Kidney (tissue), 14 donors: ENCODE results near the gene ASTN2. TPM values are rescaled to one million over a fixed set of nuclear protein-coding genes. Genes with fewer than 3 reads are reported as not detected.

Experiments
- DNase-seq, 5 donors: peaks; one replicate each; pipeline ENCODE4 v3.0.0-alpha.2; 2013 to 2020
- FAIRE-seq: peaks from 2 replicates; lab custom pipeline; 2012; peaks lifted over from hg19 to GRCh38; lab: Jason Lieb, UNC
- H3K27ac ChIP-seq, 2 donors: one replicate each; pipeline ENCODE4 v1.7.0; 2013; ENCODE audit warnings: low read depth in 2 of 2, low read length in 2 of 2, inconsistent platforms in 1 of 2
- H3K27me3 ChIP-seq: one replicate; pipeline ENCODE4 v1.7.1; 2013; ENCODE audit warnings: low read length, inconsistent platforms; ENCODE audit not compliant: control insufficient read depth, insufficient read depth
- H3K36me3 ChIP-seq, 3 donors: one replicate each; pipeline versions ENCODE4 v1.7.0 to v1.7.1; 2013; ENCODE audit warnings: low read length in 3 of 3, control low read depth in 1 of 3, inconsistent platforms in 1 of 3; ENCODE audit not compliant: insufficient read depth in 3 of 3, control insufficient read depth in 2 of 3
- H3K4me1 ChIP-seq, 3 donors: one replicate each; pipeline versions ENCODE4 v1.7.0 to v1.7.1; 2013; ENCODE audit warnings: low read length in 3 of 3, inconsistent platforms in 1 of 3, low read depth in 1 of 3; ENCODE audit not compliant: control insufficient read depth in 2 of 3, insufficient read depth in 2 of 3
- H3K4me3 ChIP-seq, 3 donors: one replicate each; pipeline versions ENCODE4 v1.7.0 to v1.8.1; 2013; ENCODE audit warnings: low read length in 3 of 3, control low read depth in 1 of 3, inconsistent platforms in 1 of 3
- H3K9ac ChIP-seq, 3 donors: one replicate each; pipeline versions ENCODE4 v1.7.0 to v1.7.1; 2013; ENCODE audit warnings: low read length in 3 of 3, control low read depth in 1 of 3, inconsistent platforms in 1 of 3
- H3K9me3 ChIP-seq, 3 donors: one replicate each; pipeline versions ENCODE4 v1.7.0 to v1.7.1; 2013; ENCODE audit warnings: low read length in 3 of 3, control low read depth in 1 of 3, inconsistent platforms in 1 of 3; ENCODE audit not compliant: control insufficient read depth in 2 of 3, insufficient read depth in 1 of 3
- intact Hi-C: fragments of 100-400 bp; cut with DNase I; formaldehyde crosslinking; loops from one replicate; pipeline ENCODE4 v1.11.1; 2022
- polyA plus RNA-seq: library from polyadenylated mRNA; stranded (reverse); fragments of 350-450 nt; fragmentation: Illumina TruSeq; extraction: RNeasy Lipid Tissue Mini Kit (QIAGEN cat#74804); gene quantifications from one replicate; pipeline ENCODE4 v1.2.3, GENCODE V29; 2014; ENCODE audit warnings: low read depth, low replicate concordance; ENCODE audit not compliant: insufficient read depth
- total RNA-seq: library from RNA; stranded (reverse); fragmentation: NEBNext Ultra II Directional; extraction: Animal tissue kit (Norgen Biotek cat#: 25700); gene quantifications from one replicate; pipeline ENCODE4 v1.2.1, GENCODE V29; 2021
- TF ChIP-seq, protein P1 (sequence below): IDR thresholded peaks from 3 replicates; pipeline ENCODE4 v1.5.1; 2012; ENCODE audit warnings: mild to moderate bottlenecking, moderate library complexity, borderline replicate concordance; ENCODE audit not compliant: insufficient read depth; ENCODE audit errors: extremely low read depth
- donor health status: control.
- donor health status: control.
- donor health status: control.
- donor health status: control.
- donor health status: control.
- donor health status: DM: yes; HTN: yes; CAD: no.
- donor health status: Normal renal cell carcinoma (clear cell type).

Gene ASTN2
- total and polyA plus RNA-seq, 2 donors from 2014 or later: 7.6 to 11.5 TPM

DNA sequence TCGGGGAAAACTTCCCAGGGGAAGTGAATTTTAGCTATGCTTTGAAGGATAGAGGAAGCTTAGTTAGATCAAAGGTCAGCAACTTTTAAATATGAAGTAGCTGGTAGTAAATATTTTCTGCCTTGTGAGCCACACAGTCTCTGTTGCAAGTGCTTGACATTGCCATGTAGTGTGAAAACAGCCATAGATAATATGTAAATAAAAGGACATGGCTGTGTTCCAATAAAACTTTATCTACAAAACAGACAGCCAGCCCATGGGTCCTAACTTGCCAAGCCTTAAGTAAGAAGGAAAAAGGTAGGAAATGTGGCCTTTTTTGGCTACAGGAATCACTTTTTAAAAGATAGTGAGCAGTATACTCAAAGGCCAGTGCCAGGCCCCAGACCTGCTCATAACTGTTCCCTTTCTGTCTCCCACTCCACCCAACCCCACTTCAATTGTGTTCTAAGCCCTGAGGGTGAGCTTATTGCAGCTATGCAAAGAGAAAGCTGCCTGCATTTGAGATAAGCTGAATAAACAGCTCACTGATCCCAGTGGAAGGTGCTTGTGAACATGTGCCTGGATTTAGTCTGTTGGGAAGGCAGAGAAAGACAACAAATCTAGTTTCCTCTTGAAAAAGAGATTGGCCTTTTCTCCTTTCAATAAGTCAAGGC, 840.7 kb downstream of the ASTN2 start:
- DNase-seq (no peak), FAIRE-seq (no peak)
- no peaks in the 10 kb centered on the region for H3K36me3 ChIP-seq
- TF ChIP-seq, protein P1, sequence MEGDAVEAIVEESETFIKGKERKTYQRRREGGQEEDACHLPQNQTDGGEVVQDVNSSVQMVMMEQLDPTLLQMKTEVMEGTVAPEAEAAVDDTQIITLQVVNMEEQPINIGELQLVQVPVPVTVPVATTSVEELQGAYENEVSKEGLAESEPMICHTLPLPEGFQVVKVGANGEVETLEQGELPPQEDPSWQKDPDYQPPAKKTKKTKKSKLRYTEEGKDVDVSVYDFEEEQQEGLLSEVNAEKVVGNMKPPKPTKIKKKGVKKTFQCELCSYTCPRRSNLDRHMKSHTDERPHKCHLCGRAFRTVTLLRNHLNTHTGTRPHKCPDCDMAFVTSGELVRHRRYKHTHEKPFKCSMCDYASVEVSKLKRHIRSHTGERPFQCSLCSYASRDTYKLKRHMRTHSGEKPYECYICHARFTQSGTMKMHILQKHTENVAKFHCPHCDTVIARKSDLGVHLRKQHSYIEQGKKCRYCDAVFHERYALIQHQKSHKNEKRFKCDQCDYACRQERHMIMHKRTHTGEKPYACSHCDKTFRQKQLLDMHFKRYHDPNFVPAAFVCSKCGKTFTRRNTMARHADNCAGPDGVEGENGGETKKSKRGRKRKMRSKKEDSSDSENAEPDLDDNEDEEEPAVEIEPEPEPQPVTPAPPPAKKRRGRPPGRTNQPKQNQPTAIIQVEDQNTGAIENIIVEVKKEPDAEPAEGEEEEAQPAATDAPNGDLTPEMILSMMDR: no peak
- H3K9me3 ChIP-seq: no peaks in the 10 kb centered on the region
- no peak overlapping the region for H3K4me3 ChIP-seq
- no peaks in the 10 kb centered on the region for H3K27me3 ChIP-seq
- intact Hi-C loops: no loop called here
- H3K9ac ChIP-seq: no peak overlapping the region
- H3K27ac ChIP-seq: no peak overlapping the region
- H3K4me1 ChIP-seq: peaks cover 5 to 23% (median 11%) of the 10 kb centered on the region in 3 donors

DNA sequence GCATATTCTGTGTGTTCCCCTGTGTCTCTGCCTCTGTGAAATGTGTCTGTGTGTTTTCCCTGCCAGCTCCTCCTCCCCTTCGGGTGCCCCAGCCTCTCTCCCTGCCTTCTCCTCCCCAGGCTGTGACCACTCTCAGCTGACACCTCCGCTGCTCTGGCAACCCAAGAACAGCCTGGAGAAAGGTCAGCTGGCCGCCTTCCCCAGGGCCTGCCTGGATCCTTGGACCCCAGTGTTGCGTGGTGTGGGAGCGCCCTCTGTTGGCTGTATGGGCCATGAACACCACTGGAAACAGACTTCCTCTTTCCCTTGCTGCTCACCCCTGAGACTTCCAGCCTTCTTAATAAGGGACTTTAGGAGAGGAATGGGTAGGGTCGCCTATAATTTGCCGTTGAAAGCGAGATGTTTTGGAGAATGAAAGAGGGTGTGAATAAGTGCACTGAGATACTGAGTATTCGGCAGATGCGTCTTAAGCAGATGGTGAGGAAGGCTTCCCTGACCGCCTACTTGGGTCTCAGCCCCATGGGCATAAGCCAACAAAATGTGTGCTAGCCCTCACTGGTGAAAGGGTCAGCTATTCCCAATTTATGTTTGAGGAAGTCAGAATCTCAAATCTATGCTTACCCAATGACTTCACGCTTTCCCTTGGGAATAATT, 842.6 kb downstream of the ASTN2 start:
- Histone ChIP-seq H3K36me3 (no peaks in the 10 kb centered on the region), H3K27ac (no peak overlapping the region), H3K9me3 (no peaks in the 10 kb centered on the region), H3K27me3 (no peaks in the 10 kb centered on the region), H3K4me3 (no peak overlapping the region), H3K9ac (no peak overlapping the region), H3K4me1 (peaks cover 5 to 23% (median 13%) of the 10 kb centered on the region in 3 donors)
- intact Hi-C loops: no loop called here
- FAIRE-seq (peak; percentile 78), DNase-seq (peak; percentile 92 to 95 (median 93))
- TF ChIP-seq, protein P1: peak; percentile 92

DNA sequence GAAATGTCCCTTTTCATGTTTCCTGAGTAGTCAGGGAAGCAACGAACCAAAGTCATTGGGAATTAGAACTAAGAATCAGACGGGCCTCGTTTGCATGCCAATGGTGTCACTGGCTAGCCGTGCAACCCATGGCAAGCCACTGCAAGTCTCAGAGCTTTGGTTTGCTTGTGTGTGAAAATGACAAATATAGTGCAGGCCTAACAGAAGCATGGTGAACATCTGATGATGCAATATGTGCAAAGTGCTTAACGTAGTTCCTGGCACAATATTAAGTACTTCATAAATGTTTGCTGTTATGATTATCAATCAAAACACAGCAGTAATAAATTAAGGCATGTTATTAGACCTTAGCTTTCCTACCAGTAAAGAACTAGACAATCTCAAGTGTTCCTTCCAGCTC, 845.7 kb downstream of the ASTN2 start:
- H3K9me3 ChIP-seq: no peaks in the 10 kb centered on the region
- DNase-seq (no peak), FAIRE-seq (no peak)
- no peak overlapping the region for H3K27ac ChIP-seq
- H3K4me3 ChIP-seq: no peak overlapping the region
- no peaks in the 10 kb centered on the region for H3K27me3 ChIP-seq
- intact Hi-C loops: no loop called here
- TF ChIP-seq, protein P1: no peak
- no peak overlapping the region for H3K9ac ChIP-seq
- H3K4me1 ChIP-seq: peaks cover 5 to 26% (median 20%) of the 10 kb centered on the region in 3 donors
- no peaks in the 10 kb centered on the region for H3K36me3 ChIP-seq
